Measurements from ENCODE around the gene MUC13.

- TF ChIP-seq ZNF281 (CRISPR knock-in tag; IDR thresholded peaks at IDR 0.05): no peak
- no peak for TF ChIP-seq CTCF (IDR thresholded peaks at IDR 0.05)
- TF ChIP-seq KAT7 (CRISPR knock-in tag; IDR thresholded peaks at IDR 0.05; ENCODE audit: borderline replicate concordance): no peak
- no peak for TF ChIP-seq ATF3 (CRISPR knock-in tag; conservative IDR thresholded peaks at IDR 0.05)
- TF ChIP-seq PREB (CRISPR knock-in tag; IDR thresholded peaks at IDR 0.05; ENCODE audit: borderline replicate concordance): no peak
- TF ChIP-seq TCF7 (CRISPR knock-in tag; IDR thresholded peaks at IDR 0.05; ENCODE audit: low read depth): no peak
- no peak for TF ChIP-seq MAX (CRISPR knock-in tag; IDR thresholded peaks at IDR 0.05)
- no peak for TF ChIP-seq MLX (CRISPR knock-in tag; IDR thresholded peaks at IDR 0.05)
- no peak for TF ChIP-seq FOXP4 (CRISPR knock-in tag; IDR thresholded peaks at IDR 0.05)
- no peak for TF ChIP-seq NFE2L1 (CRISPR knock-in tag; IDR thresholded peaks at IDR 0.05)
- TF ChIP-seq JUN (CRISPR knock-in tag; IDR thresholded peaks at IDR 0.05): no peak
- no peak for TF ChIP-seq NR1H2 (CRISPR knock-in tag; IDR thresholded peaks at IDR 0.05)
- TF ChIP-seq AFF4 (CRISPR knock-in tag; IDR thresholded peaks at IDR 0.05; ENCODE audit: borderline replicate concordance): no peak
Observed at GRCh38 chr3:124942613-124943012, 8.1 kb upstream of the MUC13 start.

All from WTC11 (cell line).